Astrocyte (in vitro differentiated cells and primary cell): Measurements from ENCODE around the gene PDIA2.

Source experiments
- EZH2 ChIP-seq: IDR thresholded peaks from 2 replicates; pipeline ENCODE4 v1.6.1; 2012; ENCODE audit warnings: mild to moderate bottlenecking, low read length, inconsistent platforms; ENCODE audit not compliant: insufficient read depth
- TF ChIP-seq, protein P1 (sequence below): IDR thresholded peaks from 2 replicates; pipeline ENCODE4 v1.5.1; 2011; ENCODE audit warnings: low read depth, mild to moderate bottlenecking, inconsistent platforms, low read length, moderate library complexity; ENCODE audit not compliant: insufficient read depth

DNA sequence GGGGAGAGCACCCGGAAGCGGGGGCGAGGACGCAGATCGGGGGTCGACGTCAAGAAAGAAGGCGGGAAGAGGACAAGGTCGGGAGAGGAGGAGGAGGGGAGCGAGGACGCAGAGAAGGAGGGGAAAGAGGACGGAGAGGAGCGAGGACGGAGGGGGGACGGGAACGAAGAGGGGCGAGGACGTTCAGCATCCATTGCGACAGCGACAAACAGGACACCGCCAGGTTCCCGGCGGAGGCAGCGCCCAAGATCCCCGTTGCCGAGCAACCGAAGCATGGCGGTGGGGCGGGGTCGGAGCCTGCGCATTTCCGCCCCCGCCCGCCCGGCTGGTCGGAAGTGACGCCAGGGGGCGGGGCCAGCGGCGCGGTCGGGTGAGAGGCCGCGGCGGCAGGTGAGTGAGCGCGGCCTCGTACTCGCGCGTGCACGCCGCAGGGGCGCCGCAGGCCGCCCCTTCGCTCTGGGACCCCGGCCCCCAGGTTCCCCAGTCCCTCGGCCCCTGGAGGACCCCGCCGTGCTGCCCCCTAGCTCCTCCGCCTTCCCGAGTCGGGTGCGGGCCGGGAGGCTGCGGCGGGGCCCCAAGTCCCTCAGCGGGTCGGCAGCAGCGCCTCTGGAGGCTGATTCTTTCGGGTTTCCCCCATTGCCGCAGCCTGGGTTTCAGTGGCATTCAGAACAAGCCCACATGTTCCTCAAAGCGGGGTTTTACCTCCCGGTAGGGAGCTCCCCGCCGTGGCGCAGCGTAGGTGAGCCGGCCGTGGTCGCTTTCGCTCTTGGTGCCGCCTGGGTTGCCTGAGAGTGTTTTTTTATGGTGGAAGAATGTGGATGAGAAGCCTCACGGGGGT, 48.3 kb upstream of the PDIA2 start, which contains the start of gene FAM234A:
- TF ChIP-seq, protein P1, sequence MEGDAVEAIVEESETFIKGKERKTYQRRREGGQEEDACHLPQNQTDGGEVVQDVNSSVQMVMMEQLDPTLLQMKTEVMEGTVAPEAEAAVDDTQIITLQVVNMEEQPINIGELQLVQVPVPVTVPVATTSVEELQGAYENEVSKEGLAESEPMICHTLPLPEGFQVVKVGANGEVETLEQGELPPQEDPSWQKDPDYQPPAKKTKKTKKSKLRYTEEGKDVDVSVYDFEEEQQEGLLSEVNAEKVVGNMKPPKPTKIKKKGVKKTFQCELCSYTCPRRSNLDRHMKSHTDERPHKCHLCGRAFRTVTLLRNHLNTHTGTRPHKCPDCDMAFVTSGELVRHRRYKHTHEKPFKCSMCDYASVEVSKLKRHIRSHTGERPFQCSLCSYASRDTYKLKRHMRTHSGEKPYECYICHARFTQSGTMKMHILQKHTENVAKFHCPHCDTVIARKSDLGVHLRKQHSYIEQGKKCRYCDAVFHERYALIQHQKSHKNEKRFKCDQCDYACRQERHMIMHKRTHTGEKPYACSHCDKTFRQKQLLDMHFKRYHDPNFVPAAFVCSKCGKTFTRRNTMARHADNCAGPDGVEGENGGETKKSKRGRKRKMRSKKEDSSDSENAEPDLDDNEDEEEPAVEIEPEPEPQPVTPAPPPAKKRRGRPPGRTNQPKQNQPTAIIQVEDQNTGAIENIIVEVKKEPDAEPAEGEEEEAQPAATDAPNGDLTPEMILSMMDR = peak; percentile 25
- TF ChIP-seq EZH2 = no peak
